HG02852 (cell line): ENCODE measurements around the gene CNTLN.
A peak's percentile ranks its signal among the peaks of the same experiment; 100 is the strongest.
"Not testable (repeated sequence)": the region's sequence is repeated elsewhere in the genome, so short reads cannot be mapped to it uniquely, and the experiment has no call there.

ENCODE experiments used
- ATAC-seq: cut with Tn5 transposase; IDR thresholded peaks from one replicate; pipeline ENCODE4 v1.9.1; 2021; ENCODE audit warnings: mild to moderate bottlenecking, moderate library complexity; ENCODE audit not compliant: unreplicated experiment

CNTLN gene

GRCh38 chr9:17401858-17402257 lies 267.0 kb downstream of the CNTLN start:
- ATAC-seq, result no peak

DNA sequence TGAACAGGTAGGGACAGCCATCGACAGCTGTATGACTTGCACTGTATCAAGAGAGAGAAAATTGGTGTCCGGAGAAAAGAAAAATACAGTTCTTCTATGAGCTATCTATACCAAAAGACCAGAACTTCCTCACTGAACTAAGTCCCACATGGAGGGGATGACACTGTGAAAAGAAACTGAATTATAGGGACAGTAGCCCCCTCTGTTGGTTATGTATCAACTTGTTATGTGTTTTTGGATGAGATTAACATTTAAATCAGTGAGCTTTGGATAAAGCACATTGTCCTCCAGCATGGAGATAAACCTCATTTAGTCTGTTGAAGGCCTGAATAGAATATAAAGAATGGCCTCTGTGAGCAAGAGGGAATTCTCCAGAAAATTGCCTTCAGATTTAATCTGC lies 267.5 kb downstream of the CNTLN start:
- no peak for ATAC-seq

- ATAC-seq, result no peak
Measured at GRCh38 chr9:17403539-17403938, 268.7 kb downstream of the CNTLN start.

DNA sequence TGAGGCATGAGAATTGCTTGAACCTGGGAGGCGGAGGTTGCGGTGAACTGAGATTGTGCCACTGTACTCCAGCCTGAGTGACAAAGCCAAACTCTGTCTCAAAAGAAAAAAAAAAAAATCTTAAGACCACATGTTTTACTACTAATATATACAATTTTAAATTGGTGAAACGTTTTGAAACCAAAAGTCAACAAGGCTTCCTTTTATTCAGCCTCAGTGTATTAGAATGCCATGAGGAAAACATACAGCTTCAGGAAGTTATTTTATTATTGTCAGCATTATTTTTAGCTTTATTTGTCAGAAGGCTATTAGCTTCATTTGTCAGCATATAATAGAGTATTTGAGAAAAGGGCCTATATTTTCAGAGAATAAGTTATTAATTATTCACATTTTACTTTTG lies 280.1 kb downstream of the CNTLN start:
- no peak for ATAC-seq

- ATAC-seq, result no peak
Measured at GRCh38 chr9:17422994-17423680, 288.3 kb downstream of the CNTLN start.

- ATAC-seq, result no peak
Measured at GRCh38 chr9:17423681-17424011, 288.8 kb downstream of the CNTLN start.

GRCh38 chr9:17425384-17425783 lies 290.5 kb downstream of the CNTLN start:
- no peak for ATAC-seq

GRCh38 chr9:17433526-17433925 lies 298.7 kb downstream of the CNTLN start:
- ATAC-seq, result no peak

DNA sequence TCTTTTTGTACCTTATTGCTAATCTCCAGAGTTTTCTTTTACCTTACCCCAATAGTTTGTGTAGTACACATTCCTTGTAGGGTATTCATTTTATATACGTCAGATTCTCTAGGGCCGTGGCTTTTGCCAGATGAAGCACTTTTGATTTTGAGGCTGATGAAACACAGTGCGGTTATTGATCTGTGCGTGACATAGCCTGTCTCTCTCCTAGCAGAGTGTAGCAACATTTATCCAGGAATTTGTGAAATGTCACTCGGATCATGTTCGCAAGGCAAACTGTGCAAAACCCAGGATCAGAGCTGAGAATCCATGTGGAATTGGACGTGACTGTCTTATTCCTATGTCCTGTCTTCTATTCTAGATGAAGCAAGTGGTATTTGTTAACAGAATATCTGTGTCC lies 302.0 kb downstream of the CNTLN start:
- ATAC-seq, result no peak

- no peak for ATAC-seq
Measured at GRCh38 chr9:17437813-17438212, 303.0 kb downstream of the CNTLN start.

- not testable (repeated sequence) for ATAC-seq
Measured at GRCh38 chr9:17445126-17445525, 310.3 kb downstream of the CNTLN start.

DNA sequence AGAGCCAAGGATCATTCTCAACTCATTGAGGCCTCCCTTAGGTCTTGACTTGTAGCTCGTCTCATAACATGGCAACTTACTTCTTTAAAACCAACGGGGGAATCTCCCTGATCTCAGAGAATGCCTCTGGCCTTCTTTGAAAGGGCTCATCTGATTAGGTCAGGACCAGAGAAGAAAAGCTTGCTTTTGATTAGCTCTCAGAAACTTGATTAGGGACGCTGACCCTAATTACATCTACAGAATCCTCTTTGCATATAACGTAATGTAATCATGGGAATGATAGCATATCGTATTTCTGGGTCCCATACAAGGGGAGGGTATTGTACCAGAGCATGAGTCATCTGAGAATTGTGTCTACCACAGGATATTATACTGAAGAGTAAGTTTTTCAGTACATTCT lies 318.9 kb downstream of the CNTLN start:
- ATAC-seq, result no peak

DNA sequence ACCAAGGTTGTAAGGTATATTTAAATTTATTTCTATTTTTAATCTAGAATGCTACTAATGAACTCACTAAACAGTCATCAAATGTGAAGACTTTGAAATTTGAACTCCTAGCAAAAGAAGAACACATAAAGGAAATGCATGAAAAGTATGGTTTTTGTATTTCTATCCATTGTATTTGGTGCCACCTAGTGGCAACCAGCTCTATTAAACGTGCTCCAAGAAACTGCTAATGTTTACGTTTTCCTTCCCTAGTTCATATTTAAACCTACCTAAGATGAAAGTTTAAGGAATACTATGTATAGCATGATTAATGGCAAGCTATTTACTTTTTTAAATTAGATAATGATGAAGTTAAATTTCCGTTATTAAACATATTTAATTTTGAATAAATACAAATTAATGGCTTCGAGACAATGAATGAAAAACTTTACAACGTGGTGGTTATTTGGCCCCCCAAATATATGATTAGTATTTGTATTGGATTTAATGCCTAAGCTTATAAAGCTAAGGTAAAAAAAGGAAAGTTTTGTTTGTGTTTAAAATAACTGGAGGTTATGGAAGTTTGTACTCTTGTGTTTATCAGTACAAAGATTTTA lies 328.1 kb downstream of the CNTLN start:
- ATAC-seq, result peak; percentile 69

DNA sequence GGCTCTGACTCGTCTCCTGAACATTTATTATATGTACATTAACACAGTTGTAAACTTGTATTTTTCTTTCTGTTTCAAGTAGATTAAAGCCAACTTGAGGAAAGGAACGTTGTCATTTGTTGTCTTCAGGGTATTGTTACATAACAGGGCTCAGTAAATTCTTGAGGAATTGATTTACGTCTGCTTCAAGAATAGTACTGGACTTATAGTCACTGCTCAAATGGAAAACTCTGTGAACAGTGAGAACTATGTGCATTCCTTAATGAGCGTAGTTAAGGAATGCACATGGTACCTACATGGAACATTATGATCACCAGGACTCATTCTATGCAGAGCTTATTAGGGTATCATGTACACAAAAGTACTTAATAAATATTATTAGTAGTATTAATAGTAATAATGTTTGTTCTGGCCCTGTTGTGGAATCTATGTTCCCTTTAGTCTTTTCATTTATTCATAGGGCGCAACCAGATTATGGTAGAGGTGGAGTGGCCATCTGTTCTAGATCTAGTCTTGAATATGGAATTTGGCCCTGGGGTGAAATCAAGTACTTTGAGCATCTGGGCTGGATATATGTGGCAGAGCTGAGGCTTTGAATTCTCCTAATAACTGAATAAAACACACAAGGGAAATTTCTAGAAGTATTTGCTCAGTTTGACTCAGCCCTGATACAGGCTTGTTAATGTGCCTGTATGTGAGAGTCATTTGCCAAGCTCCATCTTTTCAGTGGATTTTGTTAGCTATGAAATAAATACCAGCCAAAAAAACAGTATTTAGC lies 335.4 kb downstream of the CNTLN start:
- no peak for ATAC-seq

DNA sequence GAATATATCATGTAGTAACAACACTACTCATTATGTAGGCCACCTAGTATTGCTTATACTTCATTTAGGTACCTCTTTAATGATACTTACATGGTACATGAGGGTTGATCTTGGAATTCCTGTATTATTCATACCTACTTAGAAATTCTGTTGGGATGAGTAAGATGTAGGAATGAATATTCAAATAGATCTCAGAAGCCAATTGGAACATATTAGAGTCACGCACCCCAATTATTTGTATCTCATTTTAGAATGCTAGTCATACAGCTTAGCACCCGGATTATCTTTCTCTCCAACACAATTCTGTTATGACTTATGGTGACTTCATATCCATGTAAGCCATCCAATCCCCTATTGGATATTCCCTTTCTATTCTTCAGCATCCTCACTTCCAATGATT lies 337.3 kb downstream of the CNTLN start:
- ATAC-seq, result no peak

DNA sequence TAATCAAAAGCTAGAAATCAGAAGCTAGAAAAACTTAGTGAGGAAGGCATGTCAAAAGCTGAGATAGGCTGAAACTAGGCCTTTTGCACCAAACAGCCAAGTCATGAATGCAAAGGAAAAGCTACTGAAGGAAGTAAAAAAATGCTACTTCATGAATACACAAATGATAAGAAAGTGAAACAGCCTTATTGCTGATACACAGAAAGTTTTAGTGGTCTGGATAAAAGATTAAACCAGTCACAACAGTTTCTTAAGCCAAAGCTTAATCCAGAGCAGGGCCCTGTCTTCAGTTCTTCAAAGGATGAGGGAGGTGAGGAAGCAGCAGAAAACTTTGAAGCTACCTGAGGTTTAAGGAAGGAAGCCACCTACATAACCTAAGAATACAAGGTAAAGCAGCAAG lies 341.6 kb downstream of the CNTLN start:
- peak; percentile 60 for ATAC-seq

- ATAC-seq, result no peak
Measured at GRCh38 chr9:17477816-17478215, 343.0 kb downstream of the CNTLN start.

DNA sequence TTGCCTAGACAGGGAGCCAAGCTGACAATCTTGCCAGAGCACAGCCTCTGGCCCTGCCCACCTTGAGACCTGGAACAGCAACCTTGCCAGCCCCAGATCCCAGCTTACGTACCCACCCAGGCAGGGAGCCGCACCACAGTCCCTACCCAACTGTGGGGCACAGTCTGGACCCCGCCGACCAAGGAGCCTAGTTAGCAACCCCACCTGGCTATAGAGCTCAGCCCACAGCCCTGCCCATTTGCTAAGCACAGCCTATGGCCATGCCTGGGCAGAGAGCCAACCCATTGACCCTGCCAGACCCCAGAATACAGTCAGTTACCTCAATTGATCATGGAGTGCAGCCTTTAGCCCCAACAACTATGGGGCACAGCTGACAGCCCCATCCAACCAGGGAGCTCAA lies 346.1 kb downstream of the CNTLN start:
- no peak for ATAC-seq

DNA sequence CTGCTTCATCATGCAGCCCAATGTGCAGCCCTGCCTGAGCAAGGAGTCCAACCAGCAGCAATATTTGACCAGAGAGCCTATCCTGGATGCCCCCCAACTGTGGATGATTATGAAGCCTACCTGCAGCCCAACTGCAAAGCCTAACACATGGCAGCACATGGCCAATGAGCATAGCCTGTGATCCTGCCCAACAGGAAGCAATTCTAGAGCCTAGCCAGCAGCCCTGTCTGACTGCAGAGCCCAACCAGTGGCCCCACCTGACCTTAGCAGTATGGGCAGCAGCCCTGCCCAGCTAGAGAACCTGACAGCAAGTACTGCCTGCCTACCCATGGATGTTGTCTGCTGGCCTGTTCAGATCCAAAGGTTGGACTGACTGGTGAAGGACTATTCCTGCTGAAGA lies 346.7 kb downstream of the CNTLN start:
- no peak for ATAC-seq

DNA sequence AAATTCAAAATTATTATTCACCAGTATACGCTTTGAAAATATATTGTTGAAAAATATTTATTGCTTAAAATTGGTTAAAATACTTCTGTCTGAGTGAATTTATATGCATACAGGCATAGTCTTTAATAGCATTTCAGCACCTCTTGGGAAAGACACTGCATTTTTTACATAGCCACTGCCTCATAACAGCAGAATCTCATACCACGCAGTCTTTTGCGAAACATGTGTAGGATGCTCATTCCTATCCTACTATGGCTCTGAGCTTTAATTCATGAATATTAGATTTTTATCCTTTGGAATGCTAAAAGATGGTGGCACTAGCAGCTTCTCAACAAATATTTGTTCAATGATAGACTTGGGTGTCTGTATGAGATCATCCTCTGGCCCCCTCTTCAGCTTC lies 350.1 kb downstream of the CNTLN start:
- no peak for ATAC-seq

GRCh38 chr9:17486396-17486795 lies 351.6 kb downstream of the CNTLN start:
- ATAC-seq, result no peak

DNA sequence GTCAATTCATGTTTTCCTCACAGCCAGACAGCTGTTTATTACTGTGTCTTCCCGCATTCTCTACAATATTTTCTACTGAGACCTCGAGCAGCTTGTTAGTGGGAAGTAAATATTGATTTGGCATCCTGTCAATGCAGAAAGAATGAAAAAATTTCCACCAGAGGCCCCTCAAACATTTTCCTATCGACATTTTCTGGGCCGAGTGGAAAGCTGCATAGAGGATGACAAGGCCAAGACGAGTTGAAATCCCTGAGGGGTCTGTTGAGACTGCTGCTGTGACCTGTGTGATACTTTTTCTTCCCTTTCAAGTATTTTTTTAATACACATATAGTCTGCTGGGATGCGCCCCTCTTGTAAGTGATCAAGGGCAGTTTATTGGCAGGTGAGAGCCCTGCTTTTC lies 352.6 kb downstream of the CNTLN start:
- no peak for ATAC-seq
